NCI-H1436 treated with DMSO at 0.1 percent for 48 hours (cell line): ENCODE data around the gene POMZP3.
"Not testable (repeated sequence)": the region's sequence is repeated elsewhere in the genome, so short reads cannot be mapped to it uniquely, and the experiment has no call there.

Source experiments
- DNase-seq: peaks from one replicate; lab custom pipeline; 2025; lab: John Stamatoyannopoulos, UW

Gene POMZP3

GRCh38 chr7:76626989-76627642, at the start of gene POMZP3:
Gene POMZP3 (minus strand): TSS chr7:76627279. CDS start chr7:76626064, 1,215 bp downstream.
- not testable (repeated sequence) for DNase-seq

- not testable (repeated sequence) for DNase-seq
Observed at GRCh38 chr7:76675783-76676182, 48.7 kb upstream of the POMZP3 start.

GRCh38 chr7:76673346-76673745, 46.3 kb upstream of the POMZP3 start:
- DNase-seq = not testable (repeated sequence)

- DNase-seq = not testable (repeated sequence)
Observed at GRCh38 chr7:76659212-76659611, 32.1 kb upstream of the POMZP3 start.

GRCh38 chr7:76656425-76656824, 29.3 kb upstream of the POMZP3 start:
- not testable (repeated sequence) for DNase-seq

GRCh38 chr7:76642620-76643019, 15.5 kb upstream of the POMZP3 start:
- DNase-seq = not testable (repeated sequence)

- DNase-seq = not testable (repeated sequence)
Observed at GRCh38 chr7:76637061-76637691, 10.1 kb upstream of the POMZP3 start.

- DNase-seq = not testable (repeated sequence)
Observed at GRCh38 chr7:76626581-76626980, 498 bp downstream of the POMZP3 start.

GRCh38 chr7:76619439-76620190, 7.5 kb downstream of the POMZP3 start:
- DNase-seq = not testable (repeated sequence)

GRCh38 chr7:76613783-76614182, 13.3 kb downstream of the POMZP3 start:
- DNase-seq = not testable (repeated sequence)

GRCh38 chr7:76612232-76612631, 14.8 kb downstream of the POMZP3 start:
- DNase-seq = not testable (repeated sequence)

- DNase-seq = not testable (repeated sequence)
Observed at GRCh38 chr7:76609864-76610263, 17.2 kb downstream of the POMZP3 start.

- not testable (repeated sequence) for DNase-seq
Observed at GRCh38 chr7:76608469-76608868, 18.6 kb downstream of the POMZP3 start.

- DNase-seq = not testable (repeated sequence)
Observed at GRCh38 chr7:76606027-76606426, 21.1 kb downstream of the POMZP3 start.

- DNase-seq = not testable (repeated sequence)
Observed at GRCh38 chr7:76600650-76601049, 26.4 kb downstream of the POMZP3 start.

- DNase-seq = not testable (repeated sequence)
Observed at GRCh38 chr7:76600116-76600482, 27.0 kb downstream of the POMZP3 start.

- not testable (repeated sequence) for DNase-seq
Observed at GRCh38 chr7:76598590-76599264, 28.4 kb downstream of the POMZP3 start.

GRCh38 chr7:76597288-76597687, 29.8 kb downstream of the POMZP3 start:
- not testable (repeated sequence) for DNase-seq

GRCh38 chr7:76592694-76593093, 34.4 kb downstream of the POMZP3 start:
- not testable (repeated sequence) for DNase-seq

GRCh38 chr7:76591602-76592304, 35.3 kb downstream of the POMZP3 start:
- DNase-seq = not testable (repeated sequence)

GRCh38 chr7:76591033-76591432, 36.0 kb downstream of the POMZP3 start:
- DNase-seq = not testable (repeated sequence)
